SKM-1 (cell line): ENCODE measurements around the gene PDE4A.

Experiments used
- DNase-seq: peaks from one replicate; lab custom pipeline; 2025; ENCODE audit not compliant: unreplicated experiment; lab: John Stamatoyannopoulos, UW

The PDE4A gene

DNA sequence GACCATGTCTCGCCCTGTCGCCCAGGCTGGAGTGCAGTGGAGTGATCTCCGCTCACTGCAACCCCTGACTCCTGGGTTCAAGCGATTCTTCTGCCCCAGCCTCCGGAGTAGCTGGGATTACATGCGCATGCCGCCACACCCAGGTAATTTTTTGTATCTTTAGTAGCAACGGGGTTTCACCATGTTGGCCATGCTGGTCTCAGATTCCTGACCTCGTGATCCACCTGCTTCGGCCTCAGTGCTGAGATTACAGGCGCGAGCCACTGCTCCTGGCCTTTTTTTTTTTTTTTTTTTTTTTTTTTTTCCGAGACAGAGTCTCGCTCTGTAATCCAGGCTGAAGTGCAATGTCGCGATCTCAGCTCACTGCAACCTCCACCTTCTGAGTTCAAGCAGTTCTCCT, 87.7 kb downstream of the PDE4A start:
- no peak for DNase-seq

DNA sequence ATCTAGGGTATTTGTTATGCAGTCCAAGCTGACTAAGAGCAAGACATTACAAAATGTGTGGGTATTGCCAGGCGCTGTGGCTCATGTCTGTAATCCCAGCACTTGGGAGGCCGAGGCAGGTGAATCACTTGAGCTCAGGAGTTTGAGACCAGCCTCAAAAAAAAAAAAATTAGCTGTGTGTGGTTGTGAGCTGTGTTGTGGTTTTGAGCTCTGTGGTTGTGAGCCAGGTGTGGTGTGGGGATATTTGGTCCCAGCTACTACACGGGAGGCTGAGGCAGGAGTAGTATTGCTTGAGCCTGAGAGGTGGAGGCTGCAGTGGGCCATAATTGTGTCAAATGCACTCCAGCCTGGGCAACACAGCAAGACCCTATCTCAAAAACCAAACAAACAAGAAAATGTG, 88.4 kb downstream of the PDE4A start:
- DNase-seq: no peak

DNA sequence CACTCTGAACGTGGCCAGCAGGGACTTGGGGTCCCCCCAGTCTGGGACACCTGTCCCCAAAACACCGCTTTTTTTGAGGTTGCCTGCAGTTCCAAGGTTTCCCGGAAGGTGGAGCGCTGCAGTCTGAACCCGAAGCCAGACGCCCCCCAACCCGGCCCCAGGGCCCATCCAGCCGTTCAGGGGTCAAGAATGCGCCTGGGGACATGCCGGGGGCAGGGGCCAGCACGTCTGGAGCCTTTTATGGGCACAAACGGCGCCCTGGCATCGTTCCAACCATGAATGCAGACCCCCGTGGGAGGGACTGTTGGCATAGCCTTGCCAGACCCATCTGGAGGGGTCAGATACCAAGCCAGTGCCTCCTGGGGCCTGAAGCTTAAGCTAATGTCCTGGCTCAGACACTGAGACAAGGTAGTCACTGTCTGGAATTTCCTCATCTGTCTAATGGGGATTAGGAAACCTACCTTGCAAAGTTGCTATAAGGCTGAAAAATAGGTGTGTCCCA, 90.0 kb downstream of the PDE4A start:
- DNase-seq: no peak

DNA sequence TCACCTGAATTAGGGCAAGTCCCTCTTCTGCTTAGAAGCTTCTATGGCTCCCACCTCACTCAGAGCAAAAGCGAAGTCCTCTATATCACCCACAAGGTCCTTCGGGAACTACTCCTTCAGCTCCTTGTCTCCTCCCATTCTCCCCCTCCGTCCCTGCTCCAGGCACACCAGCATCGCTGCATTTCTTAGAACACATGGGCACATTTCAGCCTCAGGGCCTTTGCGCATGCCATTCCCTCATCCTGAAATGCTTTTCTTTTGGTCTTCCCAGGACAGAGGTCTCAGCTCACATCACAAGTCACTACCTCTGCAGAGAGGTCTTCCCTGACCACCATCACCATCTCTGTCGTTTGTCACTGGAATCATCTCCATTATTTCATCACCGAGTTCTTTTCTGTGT, 92.9 kb downstream of the PDE4A start:
- no peak for DNase-seq

GRCh38 chr19:10514211-10515145, 94.1 kb downstream of the PDE4A start:
- DNase-seq: no peak

GRCh38 chr19:10516064-10516385, 95.7 kb downstream of the PDE4A start:
- DNase-seq: no peak

DNA sequence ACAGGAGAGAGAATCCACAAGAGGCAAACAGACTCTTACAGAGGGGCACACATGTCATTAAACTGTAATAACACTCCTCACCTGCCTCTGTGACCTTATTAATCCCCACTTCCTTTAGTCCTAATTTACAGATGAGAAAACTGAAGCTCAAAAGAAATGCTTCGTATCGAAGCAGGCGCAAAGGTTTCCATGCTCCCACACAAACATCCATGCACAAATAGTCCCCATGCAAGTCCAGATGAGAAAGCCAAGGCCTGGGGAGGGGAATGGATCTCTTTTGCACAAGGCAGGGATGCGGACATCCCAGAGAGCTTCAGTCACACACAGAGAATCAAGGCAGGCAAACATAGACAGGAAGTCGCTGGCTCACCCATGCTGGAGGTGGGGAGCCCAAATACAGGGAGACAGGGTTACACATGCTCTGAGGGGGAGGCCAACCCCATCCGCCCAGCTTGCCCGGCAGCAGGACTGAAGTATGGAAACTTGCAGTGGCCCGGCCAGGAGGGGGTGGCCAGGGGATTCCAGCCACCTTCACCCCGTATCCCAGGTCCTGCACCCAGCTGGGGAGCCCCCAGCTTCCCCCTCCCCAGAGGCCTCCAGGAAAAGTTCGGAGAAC, 96.4 kb downstream of the PDE4A start:
- DNase-seq: no peak

GRCh38 chr19:10517361-10517759, 97.0 kb downstream of the PDE4A start, which contains the start of gene S1PR5:
S1PR5 (minus strand) TSS chr19:10517447; CDS start chr19:10515011, 2,436 bp downstream.
- no peak for DNase-seq

GRCh38 chr19:10517760-10518443, 97.6 kb downstream of the PDE4A start:
- no peak for DNase-seq

- DNase-seq: no peak
Measured at GRCh38 chr19:10518444-10519361, 98.4 kb downstream of the PDE4A start.
